NCI-H748 treated with DMSO at 0.1 percent for 48 hours (cell line): Measurements from ENCODE around the gene LCN9.
A peak's percentile ranks its signal among the peaks of the same experiment; 100 is the strongest.
"Not testable (repeated sequence)": the region's sequence is repeated elsewhere in the genome, so short reads cannot be mapped to it uniquely, and the experiment has no call there.

ENCODE experiments used
- DNase-seq: peaks from one replicate; lab custom pipeline; 2025; lab: John Stamatoyannopoulos, UW

LCN9 gene

GRCh38 chr9:135662758-135663450 is at the start of gene LCN9:
Gene LCN9 (plus strand): TSS chr9:135663309. CDS start chr9:135663322, 13 bp downstream.
- no peak for DNase-seq

DNA sequence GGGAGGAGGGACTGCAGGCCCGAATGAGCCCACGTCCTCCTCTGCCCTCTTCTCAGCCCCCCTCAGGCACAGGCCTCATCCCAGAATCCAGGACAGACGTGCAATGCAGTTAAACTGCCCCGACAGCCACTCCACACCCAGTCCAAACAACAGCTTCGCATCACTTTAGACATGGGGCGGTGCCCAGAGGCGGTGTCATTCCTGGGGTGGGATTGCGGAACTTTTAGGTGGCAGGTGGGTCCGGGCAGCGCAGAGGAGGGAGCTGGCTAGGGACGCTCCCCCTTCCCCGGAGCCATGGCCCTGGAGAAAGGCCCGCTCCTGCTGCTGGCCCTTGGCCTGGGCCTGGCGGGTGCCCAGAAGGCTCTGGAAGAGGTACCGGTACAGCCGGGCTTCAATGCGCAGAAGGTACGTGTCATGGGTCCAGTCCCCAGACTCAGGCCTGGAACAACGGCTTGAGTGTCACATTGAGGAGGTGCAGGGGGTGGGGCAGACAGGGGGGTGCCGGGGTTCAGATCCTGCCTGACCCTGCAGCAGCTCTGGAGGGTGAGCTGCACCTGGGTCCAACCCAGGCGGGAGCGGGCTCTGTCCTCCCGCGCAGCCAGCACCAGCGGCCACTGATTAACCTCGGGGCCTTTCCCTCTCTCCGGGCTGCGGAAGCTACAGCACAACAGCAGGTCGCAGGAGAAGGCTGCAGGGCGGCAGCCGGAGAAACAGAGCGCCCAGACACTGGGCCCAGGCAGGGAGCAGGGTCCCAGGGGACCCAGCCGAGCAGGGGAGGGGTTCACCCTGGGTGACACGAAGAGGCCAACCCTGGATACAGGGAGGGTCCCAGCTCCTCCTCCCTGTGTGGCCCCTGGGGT is 48.9 kb upstream of the LCN9 start:
- no peak for DNase-seq

- no peak for DNase-seq
These were observed 48.1 kb upstream of the LCN9 start for GRCh38 chr9:135614821-135615665.

- DNase-seq: no peak
These were observed 47.2 kb upstream of the LCN9 start for GRCh38 chr9:135615666-135616618.

- DNase-seq: no peak
These were observed 46.2 kb upstream of the LCN9 start for GRCh38 chr9:135616619-135617537.

DNA sequence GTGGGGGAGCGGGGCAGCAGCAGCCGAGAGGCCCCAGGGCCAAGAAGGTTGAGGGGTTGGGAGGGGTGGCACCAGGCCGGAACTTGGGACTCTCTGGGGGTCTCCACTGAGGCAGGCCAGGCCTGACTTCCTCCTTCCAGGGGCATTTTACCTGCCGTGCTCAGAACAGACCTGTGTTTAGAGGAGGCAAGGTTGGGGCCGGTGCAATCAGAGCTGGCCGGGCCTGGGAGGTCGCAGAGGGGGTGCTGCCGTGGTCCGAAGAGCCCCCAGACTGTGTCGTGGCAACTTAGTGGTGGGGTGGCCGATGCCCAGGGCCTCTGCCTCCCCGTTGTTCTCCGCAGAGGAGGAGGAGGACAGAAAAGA is 45.6 kb upstream of the LCN9 start:
- DNase-seq: no peak

- DNase-seq: no peak
These were observed 45.1 kb upstream of the LCN9 start for GRCh38 chr9:135617991-135618411.

GRCh38 chr9:135618866-135619598 is 44.1 kb upstream of the LCN9 start:
- DNase-seq: no peak

DNA sequence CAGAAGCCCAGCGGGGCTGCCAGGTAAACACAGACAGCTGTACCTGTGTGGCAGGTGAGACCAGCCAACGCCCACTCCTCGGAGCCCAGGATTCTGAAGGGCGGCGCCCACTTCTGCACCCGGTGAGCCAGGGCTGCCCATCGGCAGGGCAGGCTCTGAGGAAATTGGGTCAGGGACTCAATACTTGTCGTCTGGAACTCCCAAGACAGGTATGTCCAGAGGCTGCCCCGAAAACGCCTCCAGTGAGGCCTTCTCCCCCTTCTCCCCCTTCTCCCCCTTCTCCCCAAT is 43.6 kb upstream of the LCN9 start:
- peak; percentile 36 for DNase-seq

- DNase-seq: no peak
These were observed 42.6 kb upstream of the LCN9 start for GRCh38 chr9:135620558-135620957.

DNA sequence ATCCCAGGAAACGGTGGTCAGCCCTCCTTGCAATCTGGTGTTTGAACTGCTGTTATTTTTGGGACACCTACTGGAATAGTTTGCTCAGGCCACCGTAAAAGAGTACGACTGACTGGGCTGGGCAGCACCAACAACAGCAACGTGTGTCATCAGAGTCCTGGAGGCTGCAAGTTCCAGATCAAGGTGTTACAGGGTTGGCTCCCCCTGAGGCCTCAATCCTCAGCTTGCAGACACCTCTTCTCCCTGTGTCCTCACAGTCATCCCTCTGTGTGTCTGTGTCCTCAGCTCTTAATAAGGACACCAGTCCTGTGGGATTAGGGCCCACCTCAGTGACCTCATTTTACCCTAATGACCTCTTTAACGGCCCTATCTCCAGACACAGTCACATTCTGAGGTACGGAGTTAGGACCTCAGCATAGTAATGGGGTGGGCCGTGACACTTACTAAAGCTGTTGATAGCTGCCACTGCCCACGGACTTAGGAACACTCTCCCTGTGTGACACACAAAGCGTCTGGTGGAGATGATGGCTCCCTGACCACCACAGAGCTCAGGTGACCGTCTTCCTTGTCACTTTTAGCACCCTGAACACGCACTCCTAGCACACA is 40.6 kb upstream of the LCN9 start:
- no peak for DNase-seq

- no peak for DNase-seq
These were observed 38.8 kb upstream of the LCN9 start for GRCh38 chr9:135624282-135624681.

DNA sequence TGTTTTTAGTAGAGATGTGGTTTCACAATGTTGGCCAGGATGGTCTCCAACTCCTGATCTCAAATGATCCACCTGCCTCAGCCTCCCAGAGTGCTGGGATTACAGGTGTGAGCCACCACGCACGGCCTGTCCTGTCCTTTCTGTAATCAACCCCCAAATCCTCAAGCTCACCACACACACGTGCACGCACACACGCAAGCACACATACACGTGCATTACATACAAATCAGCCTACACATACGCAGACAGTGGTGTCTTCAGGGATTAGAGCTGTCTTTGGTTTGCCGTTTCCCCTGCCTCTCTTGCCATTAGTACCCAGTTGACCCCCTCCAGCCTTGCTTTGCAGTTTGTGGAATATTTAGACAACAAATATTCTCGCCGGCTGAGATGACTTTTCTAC is 30.3 kb upstream of the LCN9 start:
- no peak for DNase-seq

DNA sequence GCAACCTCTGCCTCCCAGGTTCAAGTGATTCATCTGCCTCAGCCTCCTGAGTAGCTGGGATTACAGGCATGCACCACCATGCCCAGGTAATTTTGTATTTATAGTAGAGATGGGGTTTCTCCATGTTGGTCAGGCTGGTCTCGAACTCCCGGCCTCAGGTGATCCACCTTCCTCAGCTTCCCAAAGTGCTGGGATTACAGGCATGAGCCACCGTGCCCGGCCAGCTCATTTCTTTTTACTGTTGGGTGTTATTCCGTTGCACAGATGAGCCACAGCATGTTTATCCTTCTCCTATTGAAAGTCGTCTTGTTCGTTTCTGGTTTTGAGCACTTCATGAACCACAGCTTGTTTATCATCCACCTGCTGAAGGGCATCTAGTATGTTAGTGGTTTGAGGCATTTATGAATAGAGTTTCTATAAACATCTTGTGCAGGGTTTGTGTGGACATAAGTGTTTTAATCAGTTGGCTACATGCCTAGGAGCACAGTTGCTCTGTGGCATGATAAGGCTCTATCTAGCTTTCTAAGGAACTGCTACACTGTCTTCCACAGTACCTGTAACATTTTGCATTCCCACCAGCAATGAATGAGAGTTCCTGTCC is 26.1 kb upstream of the LCN9 start:
- DNase-seq: not testable (repeated sequence)

DNA sequence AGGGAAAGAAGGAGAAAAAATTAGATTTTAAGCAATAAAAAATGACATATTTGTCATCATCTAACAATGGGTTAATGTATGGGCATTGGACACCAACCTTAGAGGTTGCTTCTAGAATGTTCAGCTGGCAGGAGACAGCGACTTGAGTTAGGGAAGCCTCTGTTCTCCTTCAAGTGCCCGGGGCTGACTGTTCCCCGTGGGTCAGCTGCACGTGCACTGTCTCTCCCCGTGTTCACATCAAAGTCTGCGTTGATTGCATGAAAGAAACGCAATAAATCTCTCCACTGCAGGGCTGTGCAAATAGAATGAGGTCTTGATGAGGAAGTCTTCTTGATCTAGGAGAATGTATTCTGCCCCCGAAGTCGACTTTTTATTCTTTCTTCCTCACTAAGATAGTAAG is 23.9 kb upstream of the LCN9 start, which contains the start of gene GLT6D1:
GLT6D1 (minus strand) TSS at position 345 of the 400 bp plus-strand sequence. CDS start 353 bp downstream, outside the sequence.
- DNase-seq: no peak

- no peak for DNase-seq
These were observed 22.1 kb upstream of the LCN9 start for GRCh38 chr9:135641047-135641446.

GRCh38 chr9:135641745-135642144 is 21.4 kb upstream of the LCN9 start:
- DNase-seq: no peak

DNA sequence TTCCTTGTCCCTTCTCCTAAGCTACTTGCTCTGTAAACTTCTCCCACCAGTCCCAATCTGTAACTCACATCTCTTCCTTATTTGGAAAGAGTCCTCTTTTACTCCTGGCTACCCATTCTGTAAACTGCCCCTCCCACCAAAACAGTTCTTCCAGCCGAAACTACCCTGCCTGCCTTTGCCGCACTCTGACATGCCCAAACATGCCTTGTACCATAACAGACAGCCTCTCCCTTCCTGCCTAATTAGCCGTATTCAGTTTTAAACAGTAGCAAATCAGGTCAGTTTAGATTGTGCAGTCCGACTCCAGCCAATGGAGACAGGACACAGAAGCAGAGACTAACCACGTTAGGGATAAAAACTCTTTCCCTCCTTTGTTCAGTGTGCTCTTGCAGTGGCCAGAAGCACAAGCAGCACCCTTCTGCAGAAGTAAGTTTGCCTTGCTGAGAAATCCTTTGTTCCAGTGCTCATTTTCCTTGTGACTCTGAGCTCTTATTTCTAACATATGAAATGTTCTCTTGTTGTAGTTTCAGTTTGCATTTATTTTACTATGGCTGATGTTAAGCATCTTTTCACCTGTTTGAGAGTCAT is 18.4 kb upstream of the LCN9 start:
- DNase-seq: peak; percentile 16
